Measurements from ENCODE around the gene ZNF613. TPM values are rescaled to one million over a fixed set of nuclear protein-coding genes. Genes with fewer than 3 reads are reported as not detected.

ZNF613 gene
- 6.9 TPM for total RNA-seq
- 1 to 10 TPM; 4.6 to 6.9 (median 6.0) TPM for polyA plus RNA-seq (ENCODE audit: insufficient read depth in 1 of 8, insufficient read length in 8 of 8, low replicate concordance in 1 of 8)
- long read RNA-seq, donor 1, partial matches to known transcripts = 0 of 1 reads
- long read RNA-seq, donor 1, other reads (novel, unspliced or antisense) = 0 of 1 reads
- long read RNA-seq, donor 2 = 0 reads
- long read RNA-seq, donor 3, partial matches to known transcripts = 0 of 1 reads
- long read RNA-seq, donor 3, other reads (novel, unspliced or antisense) = 0 of 1 reads
- long read RNA-seq, donor 4 = 0 reads
- long read RNA-seq, donor 5, partial matches to known transcripts = 0 of 1 reads
- long read RNA-seq, donor 5, other reads (novel, unspliced or antisense) = 0 of 1 reads
- long read RNA-seq, donor 6, partial matches to known transcripts = 0 of 1 reads
- long read RNA-seq, donor 6, other reads (novel, unspliced or antisense) = 0 of 1 reads
- long read RNA-seq, donor 7, partial matches to known transcripts = 0 of 1 reads
- long read RNA-seq, donor 7, other reads (novel, unspliced or antisense) = 0 of 1 reads
- long read RNA-seq, donor 8 = 0 reads
- long read RNA-seq, donor 9, partial matches to known transcripts = 0 of 1 reads
- long read RNA-seq, donor 9, other reads (novel, unspliced or antisense) = 0 of 1 reads
- long read RNA-seq, donor 10, partial matches to known transcripts = 0 of 2 reads
- long read RNA-seq, donor 10, other reads (novel, unspliced or antisense) = 0 of 2 reads
- long read RNA-seq, donor 11 = 0 reads

DNA sequence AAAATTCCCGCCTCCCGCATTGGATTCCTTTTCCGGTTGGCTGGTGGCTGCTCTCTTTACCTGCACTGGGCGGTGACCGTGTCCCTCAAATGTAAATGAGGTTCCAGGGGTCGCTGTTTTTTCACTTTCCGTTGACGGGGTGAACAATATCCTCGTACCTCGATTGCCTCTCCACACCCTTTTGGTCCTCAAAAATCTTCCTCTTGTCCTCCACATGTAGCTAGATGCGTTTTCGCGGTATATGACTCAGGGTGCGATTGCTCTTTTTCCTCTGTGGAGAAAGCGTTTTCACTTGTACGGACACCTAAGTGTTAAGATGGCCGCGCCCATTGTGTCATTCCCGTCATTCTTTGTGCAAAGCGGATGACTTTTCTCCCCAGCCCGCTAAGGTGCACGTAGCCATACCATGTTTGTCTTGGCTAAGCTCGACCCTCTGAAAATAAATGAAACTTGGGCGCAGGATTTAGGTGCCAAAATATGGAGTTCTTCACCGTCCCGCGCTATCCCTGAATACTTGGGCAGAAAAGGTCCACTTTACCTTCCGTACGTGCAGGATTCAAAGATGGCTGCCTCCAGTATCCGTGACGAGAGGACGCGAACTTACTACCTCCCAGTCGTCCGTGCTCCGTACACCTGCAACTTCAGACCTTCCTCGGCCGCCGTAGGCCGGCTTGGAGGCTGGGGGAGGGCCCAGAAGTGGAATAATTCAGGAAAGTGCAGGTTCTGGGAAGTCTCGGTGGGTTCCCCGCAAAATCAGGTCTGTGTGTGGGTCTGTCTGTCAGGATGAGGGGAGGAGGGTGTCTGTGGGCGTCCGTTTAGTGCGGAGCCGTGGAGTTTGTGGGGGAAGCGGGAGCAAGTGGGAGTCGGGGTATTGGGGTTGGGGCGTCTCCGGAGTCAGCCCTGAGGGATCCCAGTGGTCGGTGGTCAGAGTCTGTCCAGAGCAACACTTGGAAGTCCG is at the start of gene ZNF613:
ZNF613 (plus strand) TSS at position 689 of the 958 bp plus-strand sequence. CDS start 8,749 bp downstream, outside the sequence.
- H3K9me3 ChIP-seq (replicated peaks; ENCODE audit: control insufficient read depth, low read depth, low read length) = peaks cover 11% of the 10 kb centered on the region
- peaks cover 2% of the 10 kb centered on the region for H3K27me3 ChIP-seq (ENCODE audit: control insufficient read depth, insufficient read depth, low read length)
- H3K27ac ChIP-seq (ENCODE audit: low read length) = peak within 1 kb of the TSS; percentile 99
- peaks cover 12% of the 10 kb centered on the region for H3K4me1 ChIP-seq (ENCODE audit: control insufficient read depth, insufficient read depth, low read length)
- H3K36me3 ChIP-seq (ENCODE audit: control insufficient read depth, insufficient read depth, low read length) = peaks cover 7% of the 10 kb centered on the region
- WGBS (ENCODE audit: insufficient coverage) = 0% methylated on average over 52 of the region's 52 CpGs
- peak within 1 kb of the TSS; percentile 89 for H3K4me3 ChIP-seq (ENCODE audit: low read length)
- peak; percentile 97 for DNase-seq

GRCh38 chr19:51882518-51882917 is 44.8 kb upstream of the ZNF613 start:
- Histone ChIP-seq H3K27me3 (ENCODE audit: control insufficient read depth, insufficient read depth, low read length) (no peaks in the 10 kb centered on the region), H3K4me3 (ENCODE audit: low read length) (no peak overlapping the region), H3K9me3 (replicated peaks; ENCODE audit: control insufficient read depth, low read depth, low read length) (peaks cover 6% of the 10 kb centered on the region), H3K4me1 (ENCODE audit: control insufficient read depth, insufficient read depth, low read length) (no peaks in the 10 kb centered on the region), H3K36me3 (ENCODE audit: control insufficient read depth, insufficient read depth, low read length) (peaks cover 12% of the 10 kb centered on the region), H3K27ac (ENCODE audit: low read length) (no peak overlapping the region)
- DNase-seq = no peak
- no CpG with 5 or more reads among the region's 3 CpGs for WGBS (ENCODE audit: insufficient coverage)

DNA sequence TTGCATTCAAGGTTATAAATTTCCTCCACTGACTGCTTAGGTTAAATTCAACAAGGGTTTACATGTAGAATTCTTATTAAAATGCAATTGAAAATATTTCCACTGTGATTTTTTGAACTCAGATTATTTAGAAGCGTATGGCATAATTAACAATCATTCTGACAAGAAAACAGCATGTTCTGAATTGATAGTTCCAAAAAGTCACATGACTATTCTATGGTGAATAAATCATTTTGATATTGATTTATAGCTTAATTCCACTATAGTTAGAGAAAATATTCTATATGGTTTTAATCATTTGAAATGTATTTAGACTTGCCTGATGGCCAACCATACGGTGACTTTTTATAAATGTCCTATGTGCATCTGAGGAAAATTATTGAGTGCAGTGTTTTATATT is 42.6 kb upstream of the ZNF613 start:
- H3K9me3 ChIP-seq (replicated peaks; ENCODE audit: control insufficient read depth, low read depth, low read length) = peaks cover 17% of the 10 kb centered on the region
- H3K27ac ChIP-seq (ENCODE audit: low read length) = no peak overlapping the region
- DNase-seq = no peak
- H3K4me3 ChIP-seq (ENCODE audit: low read length) = no peak overlapping the region
- peaks cover 5% of the 10 kb centered on the region for H3K36me3 ChIP-seq (ENCODE audit: control insufficient read depth, insufficient read depth, low read length)
- WGBS (ENCODE audit: insufficient coverage) = no CpG with 5 or more reads among the region's 2 CpGs
- H3K4me1 ChIP-seq (ENCODE audit: control insufficient read depth, insufficient read depth, low read length) = peaks cover 3% of the 10 kb centered on the region
- H3K27me3 ChIP-seq (ENCODE audit: control insufficient read depth, insufficient read depth, low read length) = no peaks in the 10 kb centered on the region

DNA sequence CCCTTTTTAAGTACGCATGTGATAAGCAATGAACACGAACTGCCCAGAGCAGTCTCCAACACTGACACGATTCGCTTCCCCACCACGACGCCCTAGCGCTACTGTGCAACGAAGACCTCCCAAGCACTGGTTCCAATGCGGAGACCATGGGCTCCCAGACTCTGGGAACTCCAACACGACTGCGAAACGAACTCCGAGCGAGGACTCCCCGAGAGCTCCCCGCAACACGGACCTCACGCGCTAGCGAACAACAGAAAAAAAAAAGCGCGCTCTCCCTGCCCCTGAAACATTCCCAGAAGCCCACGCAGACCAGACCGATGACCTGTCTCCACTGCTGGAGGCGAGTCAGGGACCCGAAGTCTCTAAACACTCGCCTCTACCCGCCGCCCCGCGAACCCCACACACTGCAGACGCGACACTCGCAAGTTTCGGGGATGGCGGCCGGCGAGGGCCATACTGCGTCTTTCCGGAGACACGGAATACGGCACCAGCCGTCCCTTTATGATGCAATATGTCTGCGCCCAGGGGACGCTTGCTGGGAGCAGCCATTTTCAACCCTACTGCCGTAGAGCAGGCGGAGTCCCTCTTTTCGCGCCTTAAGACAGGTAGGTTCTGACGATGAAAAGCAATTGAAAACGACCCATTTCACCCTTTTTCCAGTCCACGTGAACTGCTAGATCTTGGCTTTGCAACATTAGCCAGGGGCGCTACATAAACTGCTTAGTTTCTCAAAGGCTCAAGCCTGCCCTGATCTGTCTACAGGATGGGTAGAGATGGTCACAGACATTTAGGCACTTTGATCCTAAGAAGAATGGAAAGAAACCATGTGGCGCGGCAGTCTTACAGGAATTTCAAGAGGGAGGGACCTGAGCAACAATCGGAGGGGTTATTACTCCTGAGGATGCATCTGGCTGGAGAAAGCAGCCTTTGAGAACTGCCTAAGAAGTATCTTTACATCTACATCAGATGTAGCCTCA is 39.5 kb upstream of the ZNF613 start, which contains the start of gene ZNF577:
ZNF577 (minus strand) TSS at position 430 of the 977 bp plus-strand sequence. CDS start 7,569 bp downstream, outside the sequence.
- DNase-seq = peak; percentile 98
- WGBS (ENCODE audit: insufficient coverage) = under 1% methylated on average over 52 of the region's 56 CpGs
- Histone ChIP-seq H3K27ac (ENCODE audit: low read length) (peak within 1 kb of the TSS; percentile 89), H3K27me3 (ENCODE audit: control insufficient read depth, insufficient read depth, low read length) (no peaks in the 10 kb centered on the region), H3K4me1 (ENCODE audit: control insufficient read depth, insufficient read depth, low read length) (peaks cover 3% of the 10 kb centered on the region), H3K4me3 (ENCODE audit: low read length) (peak within 1 kb of the TSS; percentile 69), H3K36me3 (ENCODE audit: control insufficient read depth, insufficient read depth, low read length) (peaks cover 30% of the 10 kb centered on the region), H3K9me3 (replicated peaks; ENCODE audit: control insufficient read depth, low read depth, low read length) (peaks cover 42% of the 10 kb centered on the region)

GRCh38 chr19:51889934-51890333 is 37.3 kb upstream of the ZNF613 start:
- peaks cover 3% of the 10 kb centered on the region for H3K4me1 ChIP-seq (ENCODE audit: control insufficient read depth, insufficient read depth, low read length)
- no peak for DNase-seq
- H3K36me3 ChIP-seq (ENCODE audit: control insufficient read depth, insufficient read depth, low read length) = peaks cover 49% of the 10 kb centered on the region
- H3K4me3 ChIP-seq (ENCODE audit: low read length) = no peak overlapping the region
- H3K27ac ChIP-seq (ENCODE audit: low read length) = no peak overlapping the region
- H3K9me3 ChIP-seq (replicated peaks; ENCODE audit: control insufficient read depth, low read depth, low read length) = peaks cover 59% of the 10 kb centered on the region
- H3K27me3 ChIP-seq (ENCODE audit: control insufficient read depth, insufficient read depth, low read length) = no peaks in the 10 kb centered on the region

- peaks cover 66% of the 10 kb centered on the region for H3K9me3 ChIP-seq (replicated peaks; ENCODE audit: control insufficient read depth, low read depth, low read length)
- no peaks in the 10 kb centered on the region for H3K27me3 ChIP-seq (ENCODE audit: control insufficient read depth, insufficient read depth, low read length)
- no peak for DNase-seq
- peaks cover 3% of the 10 kb centered on the region for H3K4me1 ChIP-seq (ENCODE audit: control insufficient read depth, insufficient read depth, low read length)
- no peak overlapping the region for H3K27ac ChIP-seq (ENCODE audit: low read length)
- H3K4me3 ChIP-seq (ENCODE audit: low read length) = no peak overlapping the region
- WGBS (ENCODE audit: insufficient coverage) = 94% methylated on average over 7 of the region's 10 CpGs
- peaks cover 57% of the 10 kb centered on the region for H3K36me3 ChIP-seq (ENCODE audit: control insufficient read depth, insufficient read depth, low read length)
These were observed 36.0 kb upstream of the ZNF613 start for GRCh38 chr19:51891193-51891747.

DNA sequence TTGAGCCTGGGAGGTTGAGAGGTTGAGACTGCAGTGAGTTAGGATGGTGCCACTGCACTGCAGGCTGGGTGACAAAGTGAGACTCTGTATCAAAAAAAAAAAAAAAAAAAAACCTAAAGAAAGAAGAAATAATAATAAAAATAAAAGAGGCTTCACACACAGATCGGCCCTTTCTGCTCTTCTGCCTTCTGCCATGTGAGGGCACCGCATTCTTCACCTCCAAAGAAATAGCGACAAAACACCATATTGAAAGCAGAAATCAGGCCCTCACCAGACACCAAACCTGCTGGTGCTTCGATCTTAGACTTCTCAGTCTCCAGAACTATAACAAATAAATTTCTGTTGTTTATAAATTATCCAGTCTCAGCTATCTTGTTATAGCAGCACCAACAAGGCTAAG is 25.4 kb upstream of the ZNF613 start:
- Histone ChIP-seq H3K27ac (ENCODE audit: low read length) (no peak overlapping the region), H3K27me3 (ENCODE audit: control insufficient read depth, insufficient read depth, low read length) (peaks cover 7% of the 10 kb centered on the region), H3K4me3 (ENCODE audit: low read length) (no peak overlapping the region), H3K9me3 (replicated peaks; ENCODE audit: control insufficient read depth, low read depth, low read length) (peaks cover 38% of the 10 kb centered on the region), H3K4me1 (ENCODE audit: control insufficient read depth, insufficient read depth, low read length) (peaks cover 6% of the 10 kb centered on the region), H3K36me3 (ENCODE audit: control insufficient read depth, insufficient read depth, low read length) (peaks cover 32% of the 10 kb centered on the region)
- no peak for DNase-seq
- 90% methylated on average over 3 of the region's 4 CpGs for WGBS (ENCODE audit: insufficient coverage)

DNA sequence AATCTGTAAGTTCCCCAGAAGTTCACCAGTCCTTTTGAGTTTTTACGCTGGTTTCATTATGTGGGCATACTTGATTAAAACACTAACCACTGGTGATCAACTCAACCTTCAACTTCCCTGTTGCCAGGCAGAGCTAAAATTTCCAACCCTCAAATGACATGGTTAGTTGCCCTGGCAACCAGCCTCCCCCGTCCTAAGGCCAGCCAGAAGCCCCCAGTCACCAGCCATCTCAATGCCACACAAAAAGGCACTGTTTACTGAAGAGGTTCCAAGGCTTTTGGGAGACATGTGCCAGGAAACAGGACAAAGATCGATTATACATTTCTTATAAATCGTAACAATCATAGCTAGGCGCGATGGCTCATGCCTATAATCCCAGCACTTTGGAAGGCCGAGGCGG is 24.1 kb upstream of the ZNF613 start:
- Histone ChIP-seq H3K9me3 (replicated peaks; ENCODE audit: control insufficient read depth, low read depth, low read length) (peaks cover 31% of the 10 kb centered on the region), H3K4me1 (ENCODE audit: control insufficient read depth, insufficient read depth, low read length) (peaks cover 6% of the 10 kb centered on the region), H3K36me3 (ENCODE audit: control insufficient read depth, insufficient read depth, low read length) (peaks cover 23% of the 10 kb centered on the region), H3K27me3 (ENCODE audit: control insufficient read depth, insufficient read depth, low read length) (peaks cover 16% of the 10 kb centered on the region), H3K4me3 (ENCODE audit: low read length) (no peak overlapping the region), H3K27ac (ENCODE audit: low read length) (no peak overlapping the region)
- no peak for DNase-seq
- WGBS (ENCODE audit: insufficient coverage) = 78% methylated on average over 7 of the region's 8 CpGs

Data from muscle of leg (tissue), 16 donors.